Liver (tissue), 9 donors: Measurements from ENCODE around the gene GPR148. TPM values are rescaled to one million over a fixed set of nuclear protein-coding genes. Genes with fewer than 3 reads are reported as not detected.

ENCODE experiments used
- DNase-seq: peaks from one replicate; pipeline ENCODE4 v3.0.0-alpha.2; 2017; ENCODE audit warnings: low spot score
- H3K27ac ChIP-seq, 2 donors: one replicate each; pipeline ENCODE4 v1.7.0; 2013; ENCODE audit warnings: inconsistent platforms in 2 of 2, low read length in 2 of 2, control low read depth in 1 of 2, low read depth in 1 of 2, mild to moderate bottlenecking in 1 of 2
- H3K27me3 ChIP-seq, 4 donors: one replicate each; pipeline versions ENCODE4 v1.6.1 to v1.7.0; 2013; ENCODE audit warnings: low read length in 3 of 4, inconsistent platforms in 1 of 4, mild to moderate bottlenecking in 1 of 4, moderate library complexity in 1 of 4; ENCODE audit not compliant: control insufficient read depth in 4 of 4, insufficient read depth in 4 of 4
- H3K36me3 ChIP-seq, 4 donors: one replicate each; pipeline versions ENCODE4 v1.6.1 to v1.7.0; 2013; ENCODE audit warnings: low read length in 3 of 4, mild to moderate bottlenecking in 3 of 4, low read depth in 1 of 4, moderate library complexity in 1 of 4; ENCODE audit not compliant: control insufficient read depth in 4 of 4, insufficient read depth in 3 of 4
- H3K4me1 ChIP-seq, 4 donors: one replicate each; pipeline versions ENCODE4 v1.6.1 to v1.7.0; 2013; ENCODE audit warnings: low read length in 3 of 4, mild to moderate bottlenecking in 3 of 4, moderate library complexity in 1 of 4; ENCODE audit not compliant: control insufficient read depth in 4 of 4, insufficient read depth in 4 of 4
- H3K4me3 ChIP-seq, 3 donors: one replicate each; pipeline versions ENCODE4 v1.6.1 to v1.7.0; 2013; ENCODE audit warnings: low read length in 3 of 3, control low read depth in 1 of 3, low read depth in 1 of 3, mild to moderate bottlenecking in 1 of 3
- H3K9ac ChIP-seq, 2 donors: one replicate each; pipeline ENCODE4 v1.7.0; 2013; ENCODE audit warnings: low read length in 2 of 2, mild to moderate bottlenecking in 2 of 2, moderate library complexity in 2 of 2, control low read depth in 1 of 2, low read depth in 1 of 2
- H3K9me3 ChIP-seq, 4 donors: one replicate each; pipeline versions ENCODE4 v1.6.1 to v1.7.0; 2013; ENCODE audit warnings: low read length in 3 of 4; ENCODE audit not compliant: control insufficient read depth in 4 of 4
- CTCF ChIP-seq: fragments of 150-350 bp; IDR thresholded peaks from 2 replicates; pipeline ENCODE4 v1.5.1; 2017; ENCODE audit warnings: improper control_type of control experiment, low read depth, low read length; ENCODE audit not compliant: missing input control
- EGR1 ChIP-seq, 2 donors: IDR thresholded peaks; 2 replicates each; pipeline ENCODE4 v1.6.1; 2016 to 2018; ENCODE audit warnings: antibody characterized with exemption in 2 of 2, low read depth in 2 of 2
- FOXA2 ChIP-seq: IDR thresholded peaks from 2 replicates; pipeline ENCODE4 v1.6.1; 2016; ENCODE audit warnings: antibody characterized with exemption
- GABPA ChIP-seq, 2 donors: IDR thresholded peaks in 1 of 2; conservative IDR thresholded peaks in 1 of 2; 2 replicates each; pipeline ENCODE4 v1.6.1; 2016; ENCODE audit warnings: antibody characterized with exemption in 2 of 2, mild to moderate bottlenecking in 1 of 2, moderate library complexity in 1 of 2
- HNF4A ChIP-seq, 2 donors: conservative IDR thresholded peaks; 2 replicates each; pipeline ENCODE4 v1.6.1; 2016; ENCODE audit warnings: antibody characterized with exemption in 2 of 2, mild to moderate bottlenecking in 2 of 2
- MAX ChIP-seq: IDR thresholded peaks from 2 replicates; pipeline ENCODE4 v1.6.1; 2016; ENCODE audit warnings: antibody characterized with exemption
- RXRA ChIP-seq, 2 donors: IDR thresholded peaks; 2 replicates each; pipeline ENCODE4 v1.6.1; 2017 to 2018; ENCODE audit warnings: antibody characterized with exemption in 2 of 2, mild to moderate bottlenecking in 1 of 2
- TAF1 ChIP-seq: conservative IDR thresholded peaks from 2 replicates; pipeline ENCODE4 v1.6.1; 2016; ENCODE audit warnings: antibody characterized with exemption, mild to moderate bottlenecking
- WGBS: extraction: QIAGEN DNeasy Blood & Tissue Kit; methylation state at CpG from one replicate; pipeline ENCODE4 v1.1.7; 2013; 5-methylcytosine and 5-hydroxymethylcytosine counted together
- polyA plus RNA-seq, 2 donors: library from polyadenylated mRNA; stranded (reverse) in 1 of 2; unstranded in 1 of 2; fragments of 200-250 nt in 1 of 2; fragments of >200 nt in 1 of 2; fragmentation: Nextera tagmentation in 1 of 2; extraction: Ambion mirVana in 1 of 2; gene quantifications; one replicate each; pipeline versions ENCODE4 v1.2.1 to v1.2.3, GENCODE V29; 2013 to 2015
- total RNA-seq, 2 donors: library from RNA; depleted of rRNA; stranded (reverse); fragments of >200 nt; gene quantifications; one replicate each; pipeline ENCODE4 v1.2.3, GENCODE V29; 2014
- TF ChIP-seq, protein P1 (sequence below): IDR thresholded peaks from 2 replicates; pipeline ENCODE4 v1.6.1; 2016; ENCODE audit warnings: antibody characterized with exemption
- TF ChIP-seq, protein P2 (sequence below): IDR thresholded peaks from 2 replicates; pipeline ENCODE4 v1.6.1; 2016; ENCODE audit warnings: antibody characterized with exemption, mild to moderate bottlenecking
- donor health status: healthy.
- donor health status: healthy.
- donor health status: healthy.
- donor health status: healthy.
- donor health status: healthy.

Gene GPR148
- total and polyA plus RNA-seq, 4 donors = not detected

DNA sequence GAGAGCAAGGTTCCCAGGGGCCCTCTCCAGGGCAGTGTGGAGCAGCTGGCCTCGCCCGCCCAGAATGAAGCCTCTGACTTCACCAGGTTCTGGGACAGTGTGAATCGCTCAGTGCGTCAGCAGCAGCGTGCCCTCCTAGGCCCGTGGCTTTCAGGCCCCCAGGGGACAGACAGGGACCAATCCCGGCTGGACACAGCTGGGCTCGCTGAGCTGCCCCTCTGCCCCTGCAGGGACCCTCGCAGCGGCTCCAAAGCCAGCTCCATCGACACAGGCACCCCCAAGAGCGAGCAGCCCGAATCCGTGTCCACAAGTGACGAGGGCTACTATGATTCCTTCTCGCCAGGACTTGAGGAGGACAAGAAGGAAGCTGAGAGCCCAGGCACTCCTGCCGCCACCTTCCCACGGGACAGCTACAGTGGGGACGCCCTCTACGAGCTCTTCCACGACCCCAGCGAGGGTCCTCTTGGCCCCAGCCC lies 34.1 kb downstream of the GPR148 start:
- WGBS = 85% methylated on average over 22 of the region's 22 CpGs
- H3K36me3 ChIP-seq = no peaks in the 10 kb centered on the region
- H3K4me3 ChIP-seq = no peak overlapping the region
- TF ChIP-seq HNF4A (conservative IDR thresholded peaks at IDR 0.05) (no peak), TAF1 (no peak), FOXA2 (no peak), GABPA (IDR thresholded peaks at IDR 0.05 in 1 of 2, conservative IDR thresholded peaks at IDR 0.05 in 1 of 2) (no peak), RXRA (IDR thresholded peaks at IDR 0.05) (no peak), MAX (no peak), EGR1 (IDR thresholded peaks at IDR 0.05; ENCODE audit: low read depth in 2 of 2) (no peak), CTCF (no peak)
- TF ChIP-seq, protein P1, sequence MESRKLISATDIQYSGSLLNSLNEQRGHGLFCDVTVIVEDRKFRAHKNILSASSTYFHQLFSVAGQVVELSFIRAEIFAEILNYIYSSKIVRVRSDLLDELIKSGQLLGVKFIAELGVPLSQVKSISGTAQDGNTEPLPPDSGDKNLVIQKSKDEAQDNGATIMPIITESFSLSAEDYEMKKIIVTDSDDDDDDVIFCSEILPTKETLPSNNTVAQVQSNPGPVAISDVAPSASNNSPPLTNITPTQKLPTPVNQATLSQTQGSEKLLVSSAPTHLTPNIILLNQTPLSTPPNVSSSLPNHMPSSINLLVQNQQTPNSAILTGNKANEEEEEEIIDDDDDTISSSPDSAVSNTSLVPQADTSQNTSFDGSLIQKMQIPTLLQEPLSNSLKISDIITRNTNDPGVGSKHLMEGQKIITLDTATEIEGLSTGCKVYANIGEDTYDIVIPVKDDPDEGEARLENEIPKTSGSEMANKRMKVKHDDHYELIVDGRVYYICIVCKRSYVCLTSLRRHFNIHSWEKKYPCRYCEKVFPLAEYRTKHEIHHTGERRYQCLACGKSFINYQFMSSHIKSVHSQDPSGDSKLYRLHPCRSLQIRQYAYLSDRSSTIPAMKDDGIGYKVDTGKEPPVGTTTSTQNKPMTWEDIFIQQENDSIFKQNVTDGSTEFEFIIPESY = no peak
- peaks cover 0 to 4% (median 0%) of the 10 kb centered on the region in 4 donors for H3K27me3 ChIP-seq
- no peak overlapping the region for H3K9ac ChIP-seq
- H3K4me1 ChIP-seq = no peaks in the 10 kb centered on the region
- no peaks in the 10 kb centered on the region for H3K9me3 ChIP-seq
- no peak overlapping the region for H3K27ac ChIP-seq
- DNase-seq = no peak

GRCh38 chr2:130763405-130763804 lies 34.5 kb downstream of the GPR148 start:
- TF ChIP-seq CTCF = no peak
- TF ChIP-seq, protein P2, sequence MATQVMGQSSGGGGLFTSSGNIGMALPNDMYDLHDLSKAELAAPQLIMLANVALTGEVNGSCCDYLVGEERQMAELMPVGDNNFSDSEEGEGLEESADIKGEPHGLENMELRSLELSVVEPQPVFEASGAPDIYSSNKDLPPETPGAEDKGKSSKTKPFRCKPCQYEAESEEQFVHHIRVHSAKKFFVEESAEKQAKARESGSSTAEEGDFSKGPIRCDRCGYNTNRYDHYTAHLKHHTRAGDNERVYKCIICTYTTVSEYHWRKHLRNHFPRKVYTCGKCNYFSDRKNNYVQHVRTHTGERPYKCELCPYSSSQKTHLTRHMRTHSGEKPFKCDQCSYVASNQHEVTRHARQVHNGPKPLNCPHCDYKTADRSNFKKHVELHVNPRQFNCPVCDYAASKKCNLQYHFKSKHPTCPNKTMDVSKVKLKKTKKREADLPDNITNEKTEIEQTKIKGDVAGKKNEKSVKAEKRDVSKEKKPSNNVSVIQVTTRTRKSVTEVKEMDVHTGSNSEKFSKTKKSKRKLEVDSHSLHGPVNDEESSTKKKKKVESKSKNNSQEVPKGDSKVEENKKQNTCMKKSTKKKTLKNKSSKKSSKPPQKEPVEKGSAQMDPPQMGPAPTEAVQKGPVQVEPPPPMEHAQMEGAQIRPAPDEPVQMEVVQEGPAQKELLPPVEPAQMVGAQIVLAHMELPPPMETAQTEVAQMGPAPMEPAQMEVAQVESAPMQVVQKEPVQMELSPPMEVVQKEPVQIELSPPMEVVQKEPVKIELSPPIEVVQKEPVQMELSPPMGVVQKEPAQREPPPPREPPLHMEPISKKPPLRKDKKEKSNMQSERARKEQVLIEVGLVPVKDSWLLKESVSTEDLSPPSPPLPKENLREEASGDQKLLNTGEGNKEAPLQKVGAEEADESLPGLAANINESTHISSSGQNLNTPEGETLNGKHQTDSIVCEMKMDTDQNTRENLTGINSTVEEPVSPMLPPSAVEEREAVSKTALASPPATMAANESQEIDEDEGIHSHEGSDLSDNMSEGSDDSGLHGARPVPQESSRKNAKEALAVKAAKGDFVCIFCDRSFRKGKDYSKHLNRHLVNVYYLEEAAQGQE = no peak
- TF ChIP-seq, protein P1 = no peak
- peaks cover 0 to 4% (median 0%) of the 10 kb centered on the region in 4 donors for H3K27me3 ChIP-seq
- H3K4me3 ChIP-seq = no peak overlapping the region

More at GRCh38 chr2:130763405-130763804, 34.5 kb downstream of the GPR148 start:
- no peaks in the 10 kb centered on the region for H3K9me3 ChIP-seq
- DNase-seq = no peak
- no peak overlapping the region for H3K27ac ChIP-seq
- no peaks in the 10 kb centered on the region for H3K4me1 ChIP-seq
- WGBS = 85% methylated on average over 12 of the region's 12 CpGs
- H3K9ac ChIP-seq = no peak overlapping the region
- no peaks in the 10 kb centered on the region for H3K36me3 ChIP-seq
